Activated T-cell treated with anti-CD3 and anti-CD28 coated beads, Interleukin-2, amount 50 U/mL, for 24 hours (primary cell): Measurements from ENCODE around the gene CTNNA3.

ENCODE experiments used
- DNase-seq: peaks from one replicate; pipeline ENCODE4 v3.0.0-alpha.2; 2020
- H3K27ac Mint-ChIP-seq: 2 replicates; pipeline ENCODE4 v1.8.0; 2020; ENCODE audit warnings: mild to moderate bottlenecking, mixed read lengths
- H3K27me3 Mint-ChIP-seq: 2 replicates; pipeline ENCODE4 v1.8.0; 2020; ENCODE audit warnings: mixed read lengths
- H3K36me3 Mint-ChIP-seq: 2 replicates; pipeline ENCODE4 v1.8.0; 2020; ENCODE audit warnings: low read depth, mixed read lengths
- H3K4me1 Mint-ChIP-seq: 2 replicates; pipeline ENCODE4 v1.8.0; 2020; ENCODE audit warnings: low read depth, mixed read lengths
- H3K4me3 Mint-ChIP-seq: 2 replicates; pipeline ENCODE4 v1.8.0; 2020; ENCODE audit warnings: mild to moderate bottlenecking, moderate library complexity, mixed read lengths
- H3K9me3 Mint-ChIP-seq: 2 replicates; pipeline ENCODE4 v1.8.0; 2020; ENCODE audit warnings: mixed read lengths

Gene CTNNA3

DNA sequence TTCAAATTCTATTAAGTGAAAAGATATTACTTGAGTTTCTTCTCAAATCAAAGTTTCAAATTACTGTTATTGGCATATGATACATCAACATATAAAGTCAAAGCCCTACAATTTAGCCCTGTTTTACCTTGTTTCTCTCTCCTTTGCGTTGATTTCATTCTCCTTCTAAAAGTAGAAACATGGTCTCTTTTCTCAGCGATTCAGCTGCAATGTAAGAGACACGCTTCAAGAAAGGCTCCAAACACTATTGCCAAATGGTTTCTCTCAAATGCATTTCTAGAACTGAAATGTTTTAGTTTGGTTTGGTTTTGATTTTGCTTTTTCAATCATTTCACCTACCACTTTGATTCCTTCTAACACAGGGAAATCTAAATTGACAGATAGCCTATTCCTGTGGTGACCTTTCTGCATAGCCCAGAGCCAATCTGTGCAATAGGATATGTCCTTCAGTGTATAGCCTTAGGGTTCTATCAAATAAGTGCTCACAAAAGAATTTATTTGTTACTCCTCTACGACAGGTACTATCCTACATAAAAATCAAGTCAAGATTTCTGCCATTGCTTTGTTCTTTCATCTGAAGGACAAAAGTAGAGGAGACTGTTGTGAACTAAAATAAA, 47.3 kb downstream of the CTNNA3 start:
- H3K9me3 Mint-ChIP-seq, result no peaks in the 10 kb centered on the region
- H3K4me3 Mint-ChIP-seq, result no peak overlapping the region
- no peak overlapping the region for H3K27ac Mint-ChIP-seq

DNA sequence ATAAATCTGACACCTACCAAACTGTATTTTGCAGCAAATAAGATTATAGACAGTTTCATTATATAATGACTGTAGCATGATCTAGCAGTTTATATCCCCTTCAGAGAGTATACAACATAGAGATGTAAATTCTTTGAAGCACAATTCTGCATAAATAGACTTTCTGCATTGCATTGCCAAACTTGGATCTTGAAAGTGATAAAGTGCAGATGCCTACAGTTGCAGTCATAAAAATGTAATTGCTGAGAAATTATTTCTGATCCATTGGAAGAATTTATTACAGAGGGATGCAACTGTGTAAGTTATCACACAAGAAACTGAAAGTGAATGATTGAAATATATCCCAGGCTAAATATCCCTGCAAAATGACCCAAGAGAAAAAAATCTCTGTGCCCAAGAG, 65.1 kb downstream of the CTNNA3 start:
- no peaks in the 10 kb centered on the region for H3K4me1 Mint-ChIP-seq
- no peak overlapping the region for H3K27ac Mint-ChIP-seq
- no peaks in the 10 kb centered on the region for H3K36me3 Mint-ChIP-seq
- H3K27me3 Mint-ChIP-seq, result peaks cover 8% of the 10 kb centered on the region
- H3K4me3 Mint-ChIP-seq, result no peak overlapping the region
- no peak for DNase-seq
- H3K9me3 Mint-ChIP-seq, result peaks cover 14% of the 10 kb centered on the region

More for the DNA sequence above, 47.3 kb downstream of the CTNNA3 start:
- Mint-ChIP-seq H3K27me3 (no peaks in the 10 kb centered on the region), H3K4me1 (no peaks in the 10 kb centered on the region), H3K36me3 (no peaks in the 10 kb centered on the region)
- no peak for DNase-seq

DNA sequence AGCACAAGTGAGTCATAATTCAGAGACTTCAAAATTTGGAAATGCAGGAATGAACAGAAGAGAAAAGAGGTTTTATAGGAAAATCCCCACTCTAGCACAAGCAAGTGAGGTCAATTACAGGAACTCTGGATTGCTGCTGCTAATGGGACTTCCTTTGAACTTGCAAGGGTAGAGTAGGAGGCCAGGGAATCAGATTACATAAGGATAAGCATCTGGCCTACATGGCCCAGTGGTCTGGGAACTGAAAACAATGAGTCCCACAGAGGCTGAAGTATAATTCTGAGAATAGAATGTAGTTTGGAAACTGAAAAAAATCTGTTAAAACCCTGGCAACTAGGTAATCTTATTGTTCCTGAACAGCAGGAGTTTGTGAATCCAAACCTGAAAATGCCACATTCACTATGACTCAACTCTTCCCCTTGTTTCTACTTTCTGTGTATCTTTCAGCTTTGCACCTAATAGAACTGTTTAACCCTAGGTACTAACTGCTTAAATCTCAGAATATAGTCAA, 66.5 kb downstream of the CTNNA3 start:
- Mint-ChIP-seq H3K4me3 (no peak overlapping the region), H3K9me3 (peaks cover 5% of the 10 kb centered on the region), H3K27ac (no peak overlapping the region), H3K36me3 (no peaks in the 10 kb centered on the region), H3K27me3 (peaks cover 3% of the 10 kb centered on the region), H3K4me1 (no peaks in the 10 kb centered on the region)
- no peak for DNase-seq

DNA sequence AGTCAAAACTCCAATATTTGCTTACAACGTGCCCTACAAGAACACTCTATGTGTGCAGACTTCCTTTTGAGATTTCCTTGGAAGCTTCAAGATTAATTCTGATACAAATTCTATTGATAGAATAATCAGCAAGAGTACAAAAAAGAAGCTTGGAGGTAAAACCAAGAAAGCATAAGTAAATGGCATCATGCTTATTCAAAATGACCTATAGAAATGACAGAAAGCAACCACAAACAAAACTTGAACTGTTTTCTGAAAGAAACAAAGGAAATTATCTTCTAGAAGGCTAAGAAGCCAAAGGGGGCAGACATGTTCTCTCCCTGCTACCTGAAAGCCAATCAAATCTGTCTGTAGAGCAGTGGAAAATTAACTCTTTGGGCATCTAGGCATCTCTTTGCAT, 73.0 kb downstream of the CTNNA3 start:
- Mint-ChIP-seq H3K36me3 (no peaks in the 10 kb centered on the region), H3K27ac (no peak overlapping the region), H3K4me1 (no peaks in the 10 kb centered on the region), H3K9me3 (peaks cover 5% of the 10 kb centered on the region), H3K27me3 (no peaks in the 10 kb centered on the region), H3K4me3 (no peak overlapping the region)
- no peak for DNase-seq

DNA sequence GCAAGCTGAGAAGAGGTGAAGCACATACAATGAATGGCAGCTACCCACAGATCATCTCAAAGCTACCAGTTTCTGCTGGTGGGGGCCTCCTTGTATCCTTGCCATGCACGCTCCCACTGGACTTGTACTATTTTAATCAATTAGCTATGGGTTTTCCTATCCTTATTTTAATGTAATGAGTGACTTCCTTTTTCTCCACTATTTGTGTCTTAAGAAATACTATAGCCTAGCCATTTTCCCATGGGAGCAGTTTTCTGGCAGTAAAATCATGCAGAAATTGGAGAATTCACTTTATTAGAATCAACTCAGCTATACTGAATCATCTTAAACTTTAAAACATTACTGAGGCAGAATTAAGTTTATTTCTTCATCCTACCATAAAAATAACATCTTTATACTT, 73.5 kb downstream of the CTNNA3 start:
- no peaks in the 10 kb centered on the region for H3K36me3 Mint-ChIP-seq
- no peak for DNase-seq
- no peaks in the 10 kb centered on the region for H3K27me3 Mint-ChIP-seq
- H3K4me1 Mint-ChIP-seq, result no peaks in the 10 kb centered on the region
- peaks cover 5% of the 10 kb centered on the region for H3K9me3 Mint-ChIP-seq
- H3K4me3 Mint-ChIP-seq, result no peak overlapping the region
- H3K27ac Mint-ChIP-seq, result no peak overlapping the region

DNA sequence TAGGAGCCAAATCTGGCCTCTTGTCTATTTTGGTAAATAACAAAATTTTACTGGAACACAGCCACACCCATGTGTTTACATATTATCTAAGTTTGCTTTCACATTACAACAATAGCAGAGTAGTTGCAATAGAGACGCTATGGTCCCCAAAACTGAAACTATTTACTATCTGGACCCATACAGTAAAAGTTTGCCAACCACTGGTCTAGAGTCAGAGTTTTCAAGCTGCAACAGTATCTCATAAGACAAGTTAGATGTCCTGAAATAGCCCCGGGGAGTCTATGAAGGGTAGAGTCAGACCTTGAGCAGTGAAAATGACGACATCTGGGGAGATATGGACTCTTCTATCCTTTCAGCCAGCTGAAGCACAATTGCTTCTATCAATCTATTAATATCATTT, 74.2 kb downstream of the CTNNA3 start:
- no peaks in the 10 kb centered on the region for H3K4me1 Mint-ChIP-seq
- H3K9me3 Mint-ChIP-seq, result peaks cover 3% of the 10 kb centered on the region
- no peak overlapping the region for H3K4me3 Mint-ChIP-seq
- no peak overlapping the region for H3K27ac Mint-ChIP-seq
- DNase-seq, result no peak
- H3K27me3 Mint-ChIP-seq, result no peaks in the 10 kb centered on the region
- H3K36me3 Mint-ChIP-seq, result no peaks in the 10 kb centered on the region

DNA sequence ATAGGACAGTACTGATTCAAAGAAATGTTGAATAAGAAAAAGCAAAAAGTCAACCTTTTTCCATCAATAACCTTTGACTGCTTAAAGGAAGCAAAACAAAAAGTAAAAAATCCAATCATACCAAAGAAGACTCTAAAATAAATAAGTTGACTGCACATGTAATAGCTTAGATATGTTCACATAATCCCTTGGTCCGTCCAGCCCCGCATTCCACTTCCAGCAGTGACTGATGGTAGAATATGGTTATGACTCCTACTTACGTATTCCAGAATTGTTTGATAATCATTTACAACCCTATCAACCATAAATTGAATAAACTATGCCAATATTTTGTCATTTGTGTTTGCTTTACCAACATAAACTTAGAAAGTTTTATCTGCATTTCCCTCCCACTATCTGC, 77.9 kb downstream of the CTNNA3 start:
- no peak overlapping the region for H3K27ac Mint-ChIP-seq
- no peaks in the 10 kb centered on the region for H3K27me3 Mint-ChIP-seq
- H3K9me3 Mint-ChIP-seq, result no peaks in the 10 kb centered on the region
- H3K36me3 Mint-ChIP-seq, result no peaks in the 10 kb centered on the region
- no peak for DNase-seq
- H3K4me1 Mint-ChIP-seq, result peaks cover 9% of the 10 kb centered on the region
- H3K4me3 Mint-ChIP-seq, result no peak overlapping the region

DNA sequence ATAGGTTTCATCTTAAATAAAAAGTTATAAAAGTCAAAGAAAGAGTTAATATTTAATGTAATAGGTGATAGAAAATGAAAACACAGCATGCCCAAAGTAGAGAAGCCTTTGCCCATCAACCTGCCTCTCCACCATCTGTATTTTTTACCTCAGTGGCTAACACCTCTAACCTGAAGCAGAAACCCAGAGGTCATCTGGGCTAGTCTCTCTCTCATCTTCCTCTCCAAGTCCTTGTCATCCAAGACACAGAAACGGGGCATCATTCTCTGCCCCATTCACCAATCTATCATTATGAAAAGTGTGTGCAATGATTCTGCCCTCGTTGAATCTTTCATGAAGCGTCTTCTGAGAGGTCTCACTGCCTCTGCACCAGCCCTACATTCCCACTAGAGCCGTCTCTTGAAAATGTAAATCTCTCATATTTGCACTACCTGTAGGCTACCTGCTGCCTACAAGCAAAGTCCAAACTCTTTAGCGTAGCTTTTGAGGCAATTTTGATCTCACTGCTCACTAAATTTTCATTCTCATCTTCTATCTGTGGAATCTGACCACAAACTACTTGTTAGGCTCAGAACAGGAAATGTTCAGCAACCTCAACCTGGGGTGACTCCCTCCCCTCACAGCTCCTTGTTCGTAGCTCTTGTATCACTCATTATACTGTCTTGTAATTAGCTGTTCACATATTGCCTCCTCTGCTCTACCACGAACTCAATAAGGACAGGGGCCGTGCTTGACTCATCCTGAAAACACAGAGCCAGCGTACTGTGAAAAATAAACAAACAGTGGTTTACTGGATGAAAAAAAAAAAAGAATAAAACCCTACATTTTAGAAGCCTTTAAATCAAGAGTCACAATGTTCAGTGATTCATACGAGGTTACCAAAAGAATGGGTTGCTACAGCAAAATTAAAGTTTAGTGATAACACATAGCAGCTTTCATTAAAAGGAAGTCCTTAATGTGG, 83.1 kb downstream of the CTNNA3 start:
- peak; percentile 40 for DNase-seq
- H3K4me1 Mint-ChIP-seq, result peaks cover 25% of the 10 kb centered on the region
- peak overlapping the region; percentile 60 for H3K27ac Mint-ChIP-seq
- no peaks in the 10 kb centered on the region for H3K9me3 Mint-ChIP-seq
- H3K36me3 Mint-ChIP-seq, result no peaks in the 10 kb centered on the region
- peak overlapping the region; percentile 16 for H3K4me3 Mint-ChIP-seq
- H3K27me3 Mint-ChIP-seq, result no peaks in the 10 kb centered on the region

DNA sequence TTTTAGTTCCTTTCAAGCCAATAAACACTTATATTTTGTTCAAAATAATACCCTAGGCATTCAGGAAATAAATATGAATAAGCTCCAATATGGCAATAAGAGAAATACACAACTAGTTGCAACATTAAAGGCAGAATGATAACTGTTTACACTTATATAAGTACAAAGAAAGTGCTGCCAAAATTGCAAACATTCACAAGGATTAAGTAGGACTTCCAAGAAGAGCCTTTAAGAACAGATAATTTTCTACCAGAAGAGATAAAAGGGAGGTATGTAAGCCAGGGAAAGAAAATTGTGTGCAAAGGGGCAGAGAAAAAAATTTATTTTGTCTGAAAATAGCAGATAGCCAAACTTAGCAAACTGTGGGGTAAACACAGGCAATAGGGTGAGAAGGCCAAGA, 83.8 kb downstream of the CTNNA3 start:
- Mint-ChIP-seq H3K36me3 (no peaks in the 10 kb centered on the region), H3K27me3 (no peaks in the 10 kb centered on the region), H3K27ac (no peak overlapping the region), H3K9me3 (no peaks in the 10 kb centered on the region), H3K4me1 (peaks cover 32% of the 10 kb centered on the region), H3K4me3 (no peak overlapping the region)
- DNase-seq, result no peak

DNA sequence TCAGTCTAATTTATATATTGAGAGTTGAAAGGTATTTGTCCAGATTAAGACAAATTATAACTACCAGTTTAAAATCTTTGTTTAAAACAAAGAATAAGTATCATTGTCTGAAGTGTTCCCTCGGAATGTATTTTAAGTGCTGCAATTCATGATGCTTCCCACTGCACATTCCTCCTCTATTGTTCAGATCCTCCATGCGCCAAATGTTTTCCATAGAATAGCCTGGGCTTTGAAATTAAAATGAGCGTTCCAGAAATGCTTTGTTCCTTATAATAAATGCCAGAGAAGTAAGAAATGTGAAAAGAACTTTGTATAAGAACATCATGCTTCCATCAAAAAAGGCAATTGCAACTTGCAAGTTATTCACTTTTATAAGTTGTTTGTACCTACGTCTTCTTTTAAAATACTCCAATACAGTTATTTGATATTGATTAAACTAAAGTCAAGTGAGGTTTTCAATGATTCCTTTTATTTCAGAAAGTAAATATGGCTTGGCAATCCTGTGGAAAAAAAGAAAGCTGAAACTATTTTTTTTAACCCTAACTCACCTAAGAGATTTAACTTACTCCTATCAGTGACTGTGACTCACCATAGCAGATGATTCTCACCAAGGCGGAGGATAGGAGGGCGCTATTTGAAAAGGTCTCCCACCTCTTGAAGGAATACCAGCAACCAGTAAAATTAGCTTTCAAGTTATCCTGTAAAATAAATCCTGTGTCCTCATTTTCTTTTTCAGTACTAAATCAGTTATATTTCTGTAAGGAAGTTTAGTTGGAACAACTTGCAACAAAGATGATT, 85.8 kb downstream of the CTNNA3 start:
- H3K27ac Mint-ChIP-seq, result no peak overlapping the region
- H3K27me3 Mint-ChIP-seq, result no peaks in the 10 kb centered on the region
- H3K9me3 Mint-ChIP-seq, result no peaks in the 10 kb centered on the region
- peaks cover 36% of the 10 kb centered on the region for H3K4me1 Mint-ChIP-seq
- DNase-seq, result no peak
- H3K4me3 Mint-ChIP-seq, result no peak overlapping the region
- H3K36me3 Mint-ChIP-seq, result no peaks in the 10 kb centered on the region

DNA sequence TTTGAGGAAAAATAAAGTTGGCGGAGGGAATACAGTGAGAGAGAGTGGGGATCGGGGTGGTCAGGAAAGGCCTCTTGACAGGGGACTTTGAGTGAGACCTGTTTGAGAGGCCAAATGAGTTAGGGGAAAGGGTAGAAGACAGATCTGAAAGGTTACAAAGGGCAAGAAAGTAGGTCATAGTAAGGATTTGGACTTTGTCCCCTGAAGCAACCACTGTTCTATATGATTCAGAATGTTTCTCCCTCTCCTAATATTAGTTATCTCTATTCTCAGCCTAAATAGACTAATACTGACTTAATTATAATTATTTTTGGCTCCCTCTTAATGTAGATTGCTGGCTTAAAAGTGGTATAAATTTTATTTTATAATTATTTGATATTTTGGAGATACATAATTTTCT, 88.0 kb downstream of the CTNNA3 start:
- Mint-ChIP-seq H3K27ac (no peak overlapping the region), H3K4me3 (no peak overlapping the region), H3K36me3 (no peaks in the 10 kb centered on the region), H3K4me1 (peaks cover 26% of the 10 kb centered on the region), H3K27me3 (no peaks in the 10 kb centered on the region), H3K9me3 (no peaks in the 10 kb centered on the region)
- no peak for DNase-seq

DNA sequence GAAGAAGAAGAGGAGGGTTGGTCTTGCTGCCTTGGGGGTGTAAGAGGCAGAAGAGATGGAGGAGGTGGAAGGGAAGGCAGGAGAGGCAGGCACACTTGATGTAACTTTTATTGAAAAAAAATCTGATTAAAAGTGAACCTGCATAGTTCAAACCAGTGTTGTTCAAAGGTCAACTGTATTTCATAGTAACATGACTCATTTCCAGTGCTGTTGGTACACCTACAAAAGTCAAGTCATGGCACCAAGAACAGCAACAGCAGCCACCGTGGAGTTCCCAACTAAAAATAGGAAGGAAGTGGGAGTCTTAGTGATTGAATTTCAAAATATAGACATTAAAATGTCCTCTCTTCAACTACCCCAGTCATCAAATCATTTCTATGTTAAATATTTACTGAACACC, 88.5 kb downstream of the CTNNA3 start:
- Mint-ChIP-seq H3K4me3 (no peak overlapping the region), H3K4me1 (peaks cover 20% of the 10 kb centered on the region), H3K27me3 (no peaks in the 10 kb centered on the region)

DNA sequence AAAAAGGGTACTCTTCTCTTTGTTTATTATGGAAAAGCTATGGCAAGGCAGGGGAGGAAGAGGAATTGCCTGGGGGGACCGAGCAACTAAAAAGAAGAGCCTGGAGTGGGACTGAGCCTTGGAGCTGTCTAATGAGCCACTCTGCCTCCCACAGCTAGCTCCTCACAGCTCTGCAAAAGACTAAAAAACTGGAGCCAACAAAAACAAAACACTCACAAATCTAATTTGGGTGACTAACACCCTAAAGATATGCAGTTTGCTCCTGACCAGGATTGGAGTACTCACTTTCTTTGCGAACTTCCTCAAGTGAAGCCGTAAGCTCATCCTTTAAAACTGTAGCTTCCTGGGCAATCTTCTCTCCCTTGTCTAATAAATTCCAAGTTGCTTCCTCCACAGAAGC, 89.4 kb downstream of the CTNNA3 start:
- Mint-ChIP-seq H3K36me3 (no peaks in the 10 kb centered on the region), H3K4me1 (peaks cover 12% of the 10 kb centered on the region), H3K9me3 (no peaks in the 10 kb centered on the region), H3K27ac (no peak overlapping the region), H3K4me3 (no peak overlapping the region), H3K27me3 (peaks cover 3% of the 10 kb centered on the region)
- no peak for DNase-seq

More for the DNA sequence above, 88.5 kb downstream of the CTNNA3 start:
- no peak for DNase-seq
- Mint-ChIP-seq H3K36me3 (no peaks in the 10 kb centered on the region), H3K27ac (no peak overlapping the region), H3K9me3 (no peaks in the 10 kb centered on the region)

DNA sequence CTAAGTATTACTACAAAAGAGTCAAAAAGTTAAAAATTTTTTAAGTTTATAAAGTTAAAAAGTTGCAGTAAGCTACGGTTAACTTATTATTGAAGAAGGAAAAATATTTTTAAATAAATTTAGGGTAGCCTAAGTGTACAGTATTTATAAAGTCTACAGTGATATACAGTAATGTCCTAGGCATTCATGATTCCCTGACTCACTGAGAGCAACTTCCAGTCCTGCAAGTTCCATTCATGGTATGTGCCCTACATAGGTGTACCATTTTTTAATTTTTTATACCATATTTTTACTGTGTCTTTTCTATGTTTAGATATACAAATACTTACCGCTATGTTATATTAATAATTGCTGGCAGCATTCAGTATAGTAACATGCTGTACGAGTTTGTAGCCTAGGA, 92.3 kb downstream of the CTNNA3 start:
- Mint-ChIP-seq H3K9me3 (no peaks in the 10 kb centered on the region), H3K27ac (no peak overlapping the region), H3K36me3 (no peaks in the 10 kb centered on the region), H3K4me3 (no peak overlapping the region), H3K4me1 (peaks cover 12% of the 10 kb centered on the region), H3K27me3 (peaks cover 12% of the 10 kb centered on the region)
- no peak for DNase-seq
